Activated CD4-positive, alpha-beta T cell treated with anti-CD3 and anti-CD28 coated beads, Interleukin-2, amount 50 U/mL, for 1 hour (primary cell): Measurements from ENCODE around the gene MGMT.

Source experiments
- DNase-seq: peaks from one replicate; pipeline ENCODE4 v3.0.0-alpha.2; 2020

MGMT gene

GRCh38 chr10:129602938-129603535 is 136.0 kb downstream of the MGMT start:
- DNase-seq, result no peak

DNA sequence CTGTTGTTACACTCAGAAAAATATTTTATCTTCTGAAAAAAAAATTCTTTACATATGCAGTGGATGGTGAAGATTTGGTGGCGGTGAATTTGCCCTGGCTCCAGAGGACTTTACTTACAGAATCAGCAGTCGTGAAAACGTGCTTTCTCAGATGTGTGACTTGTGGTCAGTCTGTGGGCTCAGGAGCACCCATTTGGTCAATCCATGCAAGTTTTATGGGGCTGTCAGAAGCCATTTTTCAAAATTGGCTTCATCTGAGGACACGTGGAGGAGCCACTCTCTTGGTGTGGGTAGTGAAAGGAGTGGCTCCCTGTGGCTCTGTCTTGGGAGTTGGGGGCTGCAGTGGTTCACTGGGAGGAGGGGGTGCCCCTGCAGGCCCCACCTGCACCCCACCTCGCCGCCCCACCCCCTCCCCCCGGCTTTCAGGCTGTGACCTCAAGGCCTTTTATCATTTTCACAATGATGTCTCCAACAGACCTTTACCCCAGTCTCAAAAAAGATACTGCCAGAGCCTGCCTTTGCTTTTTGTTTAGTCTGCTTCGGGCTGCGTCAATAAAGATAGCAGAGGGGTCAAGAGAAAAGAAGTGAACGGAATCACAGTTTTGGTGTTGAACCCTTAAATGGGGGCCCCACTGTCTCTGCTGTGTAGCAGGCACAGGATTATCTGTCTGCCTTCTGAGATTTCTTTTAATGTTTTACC is 137.4 kb downstream of the MGMT start:
- no peak for DNase-seq

- no peak for DNase-seq
Measured at GRCh38 chr10:129605266-129605985, 138.4 kb downstream of the MGMT start.

- no peak for DNase-seq
Measured at GRCh38 chr10:129605986-129606518, 139.0 kb downstream of the MGMT start.

DNA sequence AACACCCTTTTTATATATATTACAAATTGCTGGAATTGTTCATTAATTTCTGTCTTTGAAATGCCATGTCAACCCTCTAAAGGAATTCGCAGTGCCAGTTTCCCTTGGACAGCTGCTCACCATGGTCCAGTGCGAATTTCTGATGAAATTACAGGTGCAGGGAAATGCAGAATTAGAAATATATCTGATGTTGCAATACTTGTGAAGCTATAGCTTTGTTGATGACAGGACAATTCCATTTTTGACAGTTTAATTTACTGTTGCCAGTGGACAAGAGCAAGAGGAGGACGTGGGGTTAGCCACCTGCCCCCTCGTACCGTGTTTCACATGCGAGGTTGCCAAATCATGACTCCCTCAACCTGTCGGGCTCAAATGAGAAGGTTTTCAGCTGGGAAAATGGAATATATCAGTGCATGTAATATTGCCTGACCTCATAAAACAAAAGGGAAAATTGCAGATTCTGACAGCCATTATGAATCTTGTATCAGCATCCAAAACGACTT is 140.6 kb downstream of the MGMT start:
- no peak for DNase-seq

DNA sequence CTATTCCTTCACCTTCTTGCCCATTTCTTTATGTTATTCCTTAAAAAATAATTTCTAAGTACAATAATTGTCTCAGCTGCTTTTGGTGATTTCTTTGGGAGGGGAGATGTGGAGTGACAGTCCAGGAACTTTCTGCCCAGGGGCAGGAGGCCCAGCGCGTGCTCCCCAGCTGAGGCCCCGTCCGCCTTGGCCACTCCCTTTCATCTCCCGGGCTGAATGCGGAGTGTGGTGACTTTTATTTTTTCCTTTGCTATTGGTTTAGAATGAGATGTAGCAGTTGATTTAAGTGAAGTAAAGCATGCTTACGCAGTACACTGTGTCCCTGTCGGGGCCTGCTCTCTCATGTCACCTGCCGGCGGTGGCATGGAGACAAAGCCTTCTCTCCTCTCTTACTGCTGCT is 141.6 kb downstream of the MGMT start:
- DNase-seq, result no peak

GRCh38 chr10:129609551-129609950 is 142.5 kb downstream of the MGMT start:
- DNase-seq, result no peak

DNA sequence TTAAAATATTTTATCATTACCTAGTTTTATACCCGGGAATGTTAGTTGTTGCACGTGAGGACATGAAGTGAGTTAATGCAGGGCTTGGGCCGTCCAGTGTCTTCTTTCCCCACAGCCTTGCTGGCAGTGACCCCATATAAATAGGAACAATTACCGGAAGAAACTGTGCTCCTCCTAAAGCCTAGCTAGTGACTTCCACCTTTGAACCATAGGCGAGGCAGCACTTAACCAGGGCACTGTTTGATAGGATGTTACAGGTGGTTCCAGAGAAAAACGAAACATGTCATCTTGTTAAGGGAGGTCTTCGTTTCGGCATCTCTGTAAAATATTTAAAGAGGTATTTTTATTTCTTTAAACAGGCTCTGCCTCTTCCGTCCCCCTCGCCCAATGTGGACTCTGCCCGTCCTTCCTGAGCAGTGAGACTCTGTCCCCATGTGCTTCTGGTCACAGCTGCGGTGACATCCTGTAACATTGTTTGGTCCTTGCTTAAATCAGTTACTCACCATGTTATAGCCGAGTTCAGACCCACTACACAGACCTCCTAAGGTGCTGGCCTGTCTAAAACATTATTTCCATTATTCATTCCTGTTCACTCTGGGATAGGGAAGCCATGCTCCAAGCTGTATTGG is 145.6 kb downstream of the MGMT start:
- no peak for DNase-seq

- DNase-seq, result no peak
Measured at GRCh38 chr10:129613377-129613980, 146.4 kb downstream of the MGMT start.

DNA sequence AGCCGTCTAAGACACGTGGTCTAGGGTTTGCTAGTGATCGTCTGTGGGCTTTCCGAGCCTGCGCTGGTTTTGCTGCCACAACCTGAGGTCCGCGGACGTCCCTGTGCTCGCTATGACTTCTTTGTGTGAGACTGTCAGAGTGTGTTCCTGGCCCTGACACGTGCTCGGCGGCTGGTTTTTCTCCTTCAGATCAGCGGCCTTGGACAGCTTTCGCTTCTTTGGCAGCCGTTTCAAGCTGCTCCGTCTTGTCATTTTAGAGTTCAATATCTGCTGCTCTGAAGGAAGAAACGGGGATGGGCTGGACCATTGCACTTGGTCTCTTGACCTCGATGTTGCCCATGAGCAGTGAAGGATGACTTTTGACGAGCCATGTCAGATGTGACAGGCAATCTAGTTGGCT is 147.3 kb downstream of the MGMT start:
- no peak for DNase-seq

DNA sequence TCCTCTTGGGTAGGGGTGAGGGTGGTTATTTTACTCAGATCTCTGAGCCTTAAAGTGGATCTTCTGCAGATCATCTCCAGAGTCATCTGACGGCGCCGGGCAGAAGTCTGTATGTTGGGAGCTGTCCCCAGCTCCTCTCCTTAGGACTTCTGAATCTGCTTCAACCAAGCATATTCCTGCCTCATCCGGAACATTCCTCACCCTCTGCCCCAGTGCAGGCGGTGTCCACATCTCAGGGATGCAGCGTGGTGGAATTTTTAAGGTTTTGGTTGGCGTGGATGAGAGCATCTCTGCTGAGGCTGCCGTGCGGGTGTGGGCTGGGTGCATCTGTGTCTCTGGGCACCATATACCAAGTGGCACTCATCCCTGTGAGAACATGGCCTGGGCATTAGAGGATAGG is 148.3 kb downstream of the MGMT start:
- DNase-seq, result no peak

DNA sequence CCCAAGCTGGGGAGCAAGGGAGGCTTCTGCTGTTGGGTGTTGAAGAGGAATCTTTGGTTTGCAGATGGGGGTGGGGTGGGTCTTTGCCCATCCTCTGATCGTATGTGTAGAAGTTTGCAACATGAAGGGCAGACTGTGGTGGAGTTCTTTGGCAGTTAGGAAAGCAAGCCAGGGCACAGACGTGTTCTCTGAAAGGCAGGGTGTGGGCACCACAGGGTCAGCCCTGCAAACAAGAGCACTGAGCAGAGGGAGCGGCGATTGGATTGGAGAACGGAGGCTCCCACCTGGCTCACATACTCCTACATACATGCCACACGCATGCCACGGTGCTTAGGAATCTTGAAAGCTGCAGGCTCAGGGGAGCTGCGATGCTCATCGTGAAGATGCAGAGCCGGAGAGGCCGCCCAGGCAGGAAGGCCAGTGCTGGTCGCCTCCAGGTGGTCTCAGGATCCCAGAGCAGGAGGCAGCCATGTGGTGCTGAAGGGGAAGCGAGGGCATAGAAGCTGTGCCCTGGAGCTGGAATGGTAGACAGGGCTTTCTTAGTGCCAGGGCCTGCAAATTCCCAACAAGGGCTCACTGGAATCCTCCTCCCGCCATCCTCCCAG is 149.0 kb downstream of the MGMT start:
- no peak for DNase-seq

DNA sequence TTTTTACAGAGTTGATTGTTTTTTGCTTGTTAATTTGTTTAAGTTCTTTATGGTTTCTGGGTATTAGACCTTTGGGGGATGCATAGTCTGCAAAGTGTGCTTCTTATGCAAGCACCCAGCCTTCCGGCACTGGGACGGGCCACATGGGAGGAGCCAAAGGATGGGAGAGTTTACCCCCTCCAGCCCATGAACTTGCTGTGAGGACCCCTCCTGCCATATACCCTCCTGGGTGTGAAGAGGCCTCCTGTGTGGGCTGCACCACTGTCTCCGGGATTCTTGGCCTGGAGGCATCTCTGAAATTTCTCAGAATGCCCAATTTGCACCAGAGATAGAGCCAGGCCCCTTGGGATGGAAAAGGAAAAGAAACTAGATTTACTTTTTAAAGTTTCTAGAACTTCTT is 150.7 kb downstream of the MGMT start:
- DNase-seq, result no peak

DNA sequence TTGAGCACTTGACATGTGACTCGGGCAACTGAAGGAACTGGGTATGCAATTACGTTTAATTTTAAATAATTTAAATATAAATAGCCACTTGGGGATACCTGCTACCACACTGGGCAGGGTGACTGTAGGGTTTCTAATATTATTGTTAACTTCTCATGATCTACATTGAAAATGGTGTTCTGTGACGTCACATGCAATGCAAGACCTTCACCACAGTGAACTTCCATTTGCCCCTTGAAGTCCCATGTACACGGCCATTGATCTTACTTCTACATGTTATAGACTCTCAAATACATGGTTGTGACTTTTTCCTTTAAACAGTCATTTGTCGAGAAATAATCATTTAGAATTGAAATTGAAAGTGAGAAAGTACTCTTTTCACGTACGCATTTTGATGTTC is 154.0 kb downstream of the MGMT start:
- no peak for DNase-seq

DNA sequence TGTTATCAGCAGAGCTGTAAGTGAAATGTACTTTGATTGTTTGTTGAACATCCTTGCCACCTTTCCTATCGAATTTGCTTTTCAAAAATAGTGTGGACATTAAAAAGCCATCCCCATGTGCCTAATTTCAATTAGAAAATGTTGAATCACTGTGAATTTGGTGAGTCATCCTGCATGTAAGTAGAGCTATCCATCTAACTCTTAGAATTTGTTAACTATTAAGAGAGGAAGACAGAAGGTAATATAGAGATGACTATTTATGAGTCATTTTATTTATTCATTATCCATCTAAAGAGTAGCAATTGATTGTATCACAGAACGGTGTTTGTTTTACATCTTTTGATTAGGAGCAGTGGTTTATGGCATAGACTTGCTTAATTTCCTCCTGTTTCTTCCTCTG is 154.7 kb downstream of the MGMT start:
- DNase-seq, result no peak

GRCh38 chr10:129622291-129622690 is 155.2 kb downstream of the MGMT start:
- DNase-seq, result no peak

DNA sequence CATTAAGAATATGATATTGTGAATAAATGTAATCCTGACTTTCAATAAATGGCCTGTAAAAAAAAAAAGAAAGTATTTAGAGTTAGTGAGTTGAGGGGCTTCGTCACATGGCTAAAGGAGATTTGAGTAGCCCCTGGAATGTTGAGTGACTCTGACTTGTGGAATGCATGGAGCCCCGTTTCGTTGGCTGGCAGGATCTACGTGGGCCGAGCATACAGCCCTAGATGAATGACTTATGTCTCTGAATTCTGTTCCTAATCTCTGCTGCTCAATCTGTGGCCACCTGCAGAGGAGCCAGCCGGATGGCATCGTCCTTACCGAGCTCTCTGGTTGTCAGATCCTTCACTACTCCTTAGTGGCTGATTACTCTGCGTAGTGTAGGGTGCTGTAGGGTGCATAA is 155.7 kb downstream of the MGMT start:
- no peak for DNase-seq

- DNase-seq, result no peak
Measured at GRCh38 chr10:129624526-129624925, 157.5 kb downstream of the MGMT start.

DNA sequence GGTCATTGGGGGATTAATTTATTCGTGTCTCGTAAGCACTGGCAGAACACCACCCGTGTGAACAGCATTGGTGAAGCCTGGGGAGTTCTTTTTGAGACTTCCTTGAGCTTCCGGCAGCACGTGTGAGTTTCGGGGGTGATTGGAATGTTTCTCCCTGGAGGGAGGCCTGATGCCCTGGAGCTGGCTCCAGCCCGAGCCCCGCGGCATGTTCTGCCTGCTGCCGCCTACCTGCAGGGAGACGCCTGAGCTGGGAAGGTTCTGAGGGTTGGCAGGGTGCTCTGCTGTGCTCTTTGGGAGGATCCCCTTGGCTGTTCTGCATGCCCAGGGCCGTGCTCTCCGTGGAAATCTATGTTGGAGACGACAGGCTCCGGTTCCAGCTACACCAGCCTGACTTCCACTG is 159.3 kb downstream of the MGMT start:
- no peak for DNase-seq

DNA sequence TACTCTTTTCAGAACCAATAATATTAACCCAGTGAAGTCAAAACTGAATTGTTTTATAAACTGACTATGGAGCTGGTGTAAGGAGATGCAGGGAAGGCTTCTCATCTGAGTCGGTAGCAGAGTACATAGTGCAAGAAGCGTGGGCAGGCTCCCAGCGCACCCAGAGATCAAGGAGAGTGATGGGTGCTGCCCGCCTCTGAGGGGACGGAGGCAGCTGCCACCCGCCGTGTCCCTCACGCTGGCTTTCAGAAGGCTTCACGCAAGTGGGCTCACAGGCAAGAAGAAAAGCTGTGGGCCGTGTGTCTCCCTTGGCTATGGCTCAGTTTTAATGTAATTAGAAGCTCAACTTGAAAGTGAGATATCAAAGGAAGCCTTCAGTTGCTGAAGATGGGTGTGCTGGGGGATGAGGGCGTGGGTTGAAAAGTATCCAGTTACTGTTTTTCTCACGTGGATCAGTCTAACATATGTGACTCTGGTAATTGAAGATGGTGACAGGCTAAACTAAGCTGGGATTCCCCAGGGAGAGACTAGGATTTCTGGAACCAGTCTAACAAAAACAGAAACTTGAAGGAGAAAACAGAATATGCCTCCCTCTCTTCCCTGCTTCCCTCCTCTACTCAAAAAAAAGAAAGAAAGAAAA is 159.9 kb downstream of the MGMT start:
- no peak for DNase-seq

DNA sequence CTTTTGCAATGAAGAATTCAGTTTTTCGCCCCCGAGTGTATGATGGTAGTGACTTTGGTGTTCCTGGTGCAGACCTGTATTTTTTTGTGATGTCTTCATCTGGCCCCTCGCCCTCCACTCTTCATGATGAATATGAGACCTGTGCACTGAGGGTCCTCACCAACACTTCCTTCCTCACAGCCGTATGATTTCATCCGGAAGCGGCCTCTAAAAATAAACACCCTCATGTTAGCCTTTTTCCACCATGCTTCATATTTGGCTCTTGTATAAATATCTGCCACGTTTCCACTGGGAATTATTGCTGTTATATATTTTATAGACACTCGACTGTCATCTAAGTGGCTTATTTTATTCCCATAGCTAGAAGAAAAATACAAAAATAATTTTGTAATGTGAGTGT is 160.4 kb downstream of the MGMT start:
- DNase-seq, result no peak

- no peak for DNase-seq
Measured at GRCh38 chr10:129628823-129629222, 161.8 kb downstream of the MGMT start.
